HG03060 (cell line): Measurements from ENCODE around the gene NCBP1.
"Not testable (repeated sequence)": the region's sequence is repeated elsewhere in the genome, so short reads cannot be mapped to it uniquely, and the experiment has no call there.

Experiments
- ATAC-seq: cut with Tn5 transposase; IDR thresholded peaks from one replicate; pipeline ENCODE4 v1.9.1; 2021; ENCODE audit warnings: low read depth, moderate number of reproducible peaks; ENCODE audit not compliant: unreplicated experiment

NCBP1 gene

GRCh38 chr9:97622483-97622882 is 11.1 kb upstream of the NCBP1 start:
- not testable (repeated sequence) for ATAC-seq

- ATAC-seq, result no peak
Observed at GRCh38 chr9:97623946-97624345, 9.7 kb upstream of the NCBP1 start.

GRCh38 chr9:97625620-97626019 is 8.0 kb upstream of the NCBP1 start:
- no peak for ATAC-seq

GRCh38 chr9:97627624-97628023 is 6.0 kb upstream of the NCBP1 start:
- ATAC-seq, result no peak

GRCh38 chr9:97628668-97629067 is 5.0 kb upstream of the NCBP1 start:
- ATAC-seq, result no peak

- ATAC-seq, result no peak
Observed at GRCh38 chr9:97629156-97629555, 4.5 kb upstream of the NCBP1 start.

- ATAC-seq, result no peak
Observed at GRCh38 chr9:97630591-97630990, 3.0 kb upstream of the NCBP1 start.

GRCh38 chr9:97632248-97632984 is 1.2 kb upstream of the NCBP1 start:
- ATAC-seq, result no peak

- no peak for ATAC-seq
Observed at GRCh38 chr9:97633859-97634490, 354 bp downstream of the NCBP1 start.

GRCh38 chr9:97635026-97635425 is 1.4 kb downstream of the NCBP1 start:
- no peak for ATAC-seq

- no peak for ATAC-seq
Observed at GRCh38 chr9:97636903-97637302, 3.3 kb downstream of the NCBP1 start.

- no peak for ATAC-seq
Observed at GRCh38 chr9:97638666-97639065, 5.0 kb downstream of the NCBP1 start.

- ATAC-seq, result no peak
Observed at GRCh38 chr9:97640325-97640724, 6.7 kb downstream of the NCBP1 start.

- ATAC-seq, result no peak
Observed at GRCh38 chr9:97645720-97646119, 12.1 kb downstream of the NCBP1 start.

- ATAC-seq, result no peak
Observed at GRCh38 chr9:97647996-97648395, 14.4 kb downstream of the NCBP1 start.

GRCh38 chr9:97651646-97652045 is 18.0 kb downstream of the NCBP1 start:
- ATAC-seq, result no peak

GRCh38 chr9:97658707-97659106 is 25.1 kb downstream of the NCBP1 start:
- no peak for ATAC-seq

- no peak for ATAC-seq
Observed at GRCh38 chr9:97659771-97660170, 26.1 kb downstream of the NCBP1 start.

GRCh38 chr9:97660340-97660739 is 26.7 kb downstream of the NCBP1 start:
- no peak for ATAC-seq

GRCh38 chr9:97660847-97661246 is 27.2 kb downstream of the NCBP1 start:
- no peak for ATAC-seq

- no peak for ATAC-seq
Observed at GRCh38 chr9:97665742-97666141, 32.1 kb downstream of the NCBP1 start.
